Measurements from ENCODE around the gene CYB561D2. TPM values are rescaled to one million over a fixed set of nuclear protein-coding genes. Genes with fewer than 3 reads are reported as not detected.

The CYB561D2 gene
- total and polyA plus RNA-seq, 9 of the 15 experiments (the other 6 are each of a cell fraction or from before 2014, with no cell fraction given) = 4.2 to 16.6 (median 9.4) TPM

DNA sequence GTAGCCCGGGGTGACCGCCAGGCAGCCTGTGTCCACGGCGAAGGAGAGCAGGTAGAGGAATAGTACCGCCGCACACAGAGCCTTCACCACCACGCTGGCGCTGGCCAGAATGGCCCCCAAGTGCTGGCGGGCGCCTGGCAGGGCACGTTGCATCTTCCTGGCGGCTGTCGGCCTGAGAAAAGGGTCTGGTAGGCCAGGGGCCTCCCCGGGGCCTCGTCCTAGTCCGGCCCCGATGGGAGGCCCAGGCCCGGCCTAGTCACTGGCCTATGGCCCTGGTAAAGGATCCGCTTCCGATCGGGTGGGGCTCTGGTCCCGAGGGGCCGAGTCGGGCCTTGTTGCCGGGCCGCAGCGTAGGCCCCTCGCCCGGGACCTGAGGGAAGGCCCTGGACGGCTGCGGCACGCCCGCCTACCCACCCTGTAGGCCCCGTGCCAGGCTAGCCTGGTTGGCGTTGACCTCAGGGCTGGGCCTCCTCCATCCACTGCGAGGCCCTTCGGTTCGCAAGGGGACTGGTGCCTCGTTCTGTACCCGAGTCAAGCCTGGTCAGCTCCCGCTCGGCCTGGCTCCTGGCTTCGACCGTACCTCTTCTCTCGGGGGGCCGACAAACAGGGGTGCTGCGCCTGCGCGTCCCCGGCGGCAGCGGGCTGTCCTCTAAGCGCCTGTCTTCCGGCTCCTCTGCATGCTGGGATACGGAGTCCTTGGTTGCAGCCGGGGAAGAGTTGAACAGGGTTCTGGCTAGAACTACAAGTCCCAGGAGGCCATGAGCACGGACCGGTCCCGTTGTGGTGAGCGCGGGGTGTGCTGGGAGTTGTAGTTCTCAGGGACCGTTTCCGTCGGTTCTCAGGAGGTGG lies 8.5 kb downstream of the CYB561D2 start, which contains the start of gene TMEM115 (continued):
- TF ChIP-seq, protein P1, sequence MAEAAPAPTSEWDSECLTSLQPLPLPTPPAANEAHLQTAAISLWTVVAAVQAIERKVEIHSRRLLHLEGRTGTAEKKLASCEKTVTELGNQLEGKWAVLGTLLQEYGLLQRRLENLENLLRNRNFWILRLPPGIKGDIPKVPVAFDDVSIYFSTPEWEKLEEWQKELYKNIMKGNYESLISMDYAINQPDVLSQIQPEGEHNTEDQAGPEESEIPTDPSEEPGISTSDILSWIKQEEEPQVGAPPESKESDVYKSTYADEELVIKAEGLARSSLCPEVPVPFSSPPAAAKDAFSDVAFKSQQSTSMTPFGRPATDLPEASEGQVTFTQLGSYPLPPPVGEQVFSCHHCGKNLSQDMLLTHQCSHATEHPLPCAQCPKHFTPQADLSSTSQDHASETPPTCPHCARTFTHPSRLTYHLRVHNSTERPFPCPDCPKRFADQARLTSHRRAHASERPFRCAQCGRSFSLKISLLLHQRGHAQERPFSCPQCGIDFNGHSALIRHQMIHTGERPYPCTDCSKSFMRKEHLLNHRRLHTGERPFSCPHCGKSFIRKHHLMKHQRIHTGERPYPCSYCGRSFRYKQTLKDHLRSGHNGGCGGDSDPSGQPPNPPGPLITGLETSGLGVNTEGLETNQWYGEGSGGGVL (CRISPR knock-in tag; IDR thresholded peaks at IDR 0.05) = no peak
- TF ChIP-seq, protein P2, sequence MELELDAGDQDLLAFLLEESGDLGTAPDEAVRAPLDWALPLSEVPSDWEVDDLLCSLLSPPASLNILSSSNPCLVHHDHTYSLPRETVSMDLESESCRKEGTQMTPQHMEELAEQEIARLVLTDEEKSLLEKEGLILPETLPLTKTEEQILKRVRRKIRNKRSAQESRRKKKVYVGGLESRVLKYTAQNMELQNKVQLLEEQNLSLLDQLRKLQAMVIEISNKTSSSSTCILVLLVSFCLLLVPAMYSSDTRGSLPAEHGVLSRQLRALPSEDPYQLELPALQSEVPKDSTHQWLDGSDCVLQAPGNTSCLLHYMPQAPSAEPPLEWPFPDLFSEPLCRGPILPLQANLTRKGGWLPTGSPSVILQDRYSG (tag; conservative IDR thresholded peaks at IDR 0.05; ENCODE audit: low read depth) = no peak
- TF ChIP-seq SREBF2 (CRISPR knock-in tag; IDR thresholded peaks at IDR 0.05) (no peak), HNRNPK (IDR thresholded peaks at IDR 0.05; ENCODE audit: low read depth, low read length, poor library complexity, severe bottlenecking) (no peak), ZNF584 (CRISPR knock-in tag; IDR thresholded peaks at IDR 0.05; ENCODE audit: low read depth) (peak; percentile 93), SMAD4 (CRISPR knock-in tag; conservative IDR thresholded peaks at IDR 0.05) (no peak), MAZ (CRISPR knock-in tag; conservative IDR thresholded peaks at IDR 0.05 in 1 of 2, IDR thresholded peaks at IDR 0.05 in 1 of 2) (peak in 1 of 2 experiments; percentile 46; a peak in 2 of 4 replicates), FOXK2 (conservative IDR thresholded peaks at IDR 0.05 in 1 of 2, IDR thresholded peaks at IDR 0.05 in 1 of 2; ENCODE audit: low read depth in 2 of 2) (no peak), MCM2 (IDR thresholded peaks at IDR 0.05; ENCODE audit: low read depth) (no peak), SAFB2 (IDR thresholded peaks at IDR 0.05; ENCODE audit: borderline replicate concordance, low read depth, low read length, severe bottlenecking) (no peak), CXXC5 (CRISPR knock-in tag; IDR thresholded peaks at IDR 0.05) (peak; percentile 76), POLR2B (IDR thresholded peaks at IDR 0.05; ENCODE audit: low read depth, partially characterized antibody) (no peak), NFATC3 (IDR thresholded peaks at IDR 0.05) (no peak), CEBPG (CRISPR knock-in tag; IDR thresholded peaks at IDR 0.05) (no peak), CEBPG (tag; conservative IDR thresholded peaks at IDR 0.05 in 1 of 2, IDR thresholded peaks at IDR 0.05 in 1 of 2) (no peak), HNRNPH1 (optimal IDR thresholded peaks at IDR 0.05; ENCODE audit: low read depth, low read length) (no peak), CBFA2T2 (conservative IDR thresholded peaks at IDR 0.05) (no peak), RBM39 (optimal IDR thresholded peaks at IDR 0.05; ENCODE audit: low read depth, low read length) (no peak), NCOA4 (IDR thresholded peaks at IDR 0.05; ENCODE audit: partially characterized antibody) (no peak), PRMT5 (CRISPR knock-in tag; IDR thresholded peaks at IDR 0.05) (no peak), ZZZ3 (IDR thresholded peaks at IDR 0.05) (no peak)
- TF ChIP-seq, protein P3, sequence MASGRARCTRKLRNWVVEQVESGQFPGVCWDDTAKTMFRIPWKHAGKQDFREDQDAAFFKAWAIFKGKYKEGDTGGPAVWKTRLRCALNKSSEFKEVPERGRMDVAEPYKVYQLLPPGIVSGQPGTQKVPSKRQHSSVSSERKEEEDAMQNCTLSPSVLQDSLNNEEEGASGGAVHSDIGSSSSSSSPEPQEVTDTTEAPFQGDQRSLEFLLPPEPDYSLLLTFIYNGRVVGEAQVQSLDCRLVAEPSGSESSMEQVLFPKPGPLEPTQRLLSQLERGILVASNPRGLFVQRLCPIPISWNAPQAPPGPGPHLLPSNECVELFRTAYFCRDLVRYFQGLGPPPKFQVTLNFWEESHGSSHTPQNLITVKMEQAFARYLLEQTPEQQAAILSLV (tag; IDR thresholded peaks at IDR 0.05) = no peak
- TF ChIP-seq, protein P4, sequence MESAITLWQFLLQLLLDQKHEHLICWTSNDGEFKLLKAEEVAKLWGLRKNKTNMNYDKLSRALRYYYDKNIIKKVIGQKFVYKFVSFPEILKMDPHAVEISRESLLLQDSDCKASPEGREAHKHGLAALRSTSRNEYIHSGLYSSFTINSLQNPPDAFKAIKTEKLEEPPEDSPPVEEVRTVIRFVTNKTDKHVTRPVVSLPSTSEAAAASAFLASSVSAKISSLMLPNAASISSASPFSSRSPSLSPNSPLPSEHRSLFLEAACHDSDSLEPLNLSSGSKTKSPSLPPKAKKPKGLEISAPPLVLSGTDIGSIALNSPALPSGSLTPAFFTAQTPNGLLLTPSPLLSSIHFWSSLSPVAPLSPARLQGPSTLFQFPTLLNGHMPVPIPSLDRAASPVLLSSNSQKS (CRISPR knock-in tag; IDR thresholded peaks at IDR 0.05) = no peak
